GM21515 (cell line): Measurements from ENCODE around the gene LCLAT1.
"Not testable (repeated sequence)": the region's sequence is repeated elsewhere in the genome, so short reads cannot be mapped to it uniquely, and the experiment has no call there.

ENCODE experiments used
- ATAC-seq: cut with Tn5 transposase; IDR thresholded peaks from one replicate; pipeline ENCODE4 v1.9.1; 2021; ENCODE audit not compliant: unreplicated experiment

Gene LCLAT1

DNA sequence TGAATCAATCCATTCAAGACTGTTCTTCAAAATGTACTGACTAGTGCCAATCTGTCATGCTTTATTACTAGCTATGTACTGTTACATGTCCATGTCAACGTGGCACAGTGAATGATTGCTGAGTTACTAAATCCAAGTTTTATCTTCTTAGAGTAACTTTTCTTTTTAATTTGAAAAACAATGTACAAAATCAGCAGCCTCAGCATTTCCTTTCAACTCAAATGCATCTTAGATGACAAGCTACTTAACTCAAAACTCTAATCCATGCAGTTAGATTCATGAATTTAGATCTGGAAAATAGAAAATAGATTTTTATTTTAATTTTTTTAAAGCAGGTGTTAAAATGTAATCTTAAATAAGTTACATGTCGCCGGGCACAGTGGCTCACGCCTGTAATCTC, 186.0 kb downstream of the LCLAT1 start:
- no peak for ATAC-seq

DNA sequence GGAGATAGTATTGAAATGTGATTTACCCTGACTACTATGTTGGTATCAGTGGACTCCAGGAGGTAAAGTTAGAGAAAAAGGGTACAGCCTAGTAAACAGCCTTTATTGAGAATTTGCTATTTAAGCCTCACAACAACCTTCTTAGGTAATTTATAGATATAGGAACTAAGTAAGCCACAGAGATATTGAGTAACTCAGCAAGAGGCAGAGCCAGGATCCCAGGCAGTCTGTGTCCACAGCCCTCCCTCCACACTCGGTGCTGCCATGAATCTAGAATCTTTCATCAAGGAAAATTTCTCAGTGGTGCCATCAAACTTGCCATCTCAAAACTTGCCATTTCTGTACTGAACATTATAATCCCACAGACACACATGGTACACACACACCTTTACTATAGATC, 189.3 kb downstream of the LCLAT1 start:
- no peak for ATAC-seq

DNA sequence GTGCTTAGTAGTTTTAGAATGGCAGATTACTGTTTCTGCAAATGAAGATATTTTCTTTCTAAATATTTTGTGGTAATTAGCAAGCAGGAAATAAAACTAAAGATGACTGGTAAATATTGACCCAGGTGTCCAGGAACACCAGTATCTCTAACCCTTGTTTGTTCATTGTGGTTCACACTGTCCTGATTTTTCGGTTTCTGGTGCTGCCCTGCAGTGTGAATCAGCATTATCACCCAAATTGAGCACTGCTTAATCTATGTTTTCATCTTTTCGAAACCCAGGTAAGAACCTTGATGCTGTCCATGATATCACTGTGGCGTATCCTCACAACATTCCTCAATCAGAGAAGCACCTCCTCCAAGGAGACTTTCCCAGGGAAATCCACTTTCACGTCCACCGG, 192.8 kb downstream of the LCLAT1 start:
- ATAC-seq: no peak

DNA sequence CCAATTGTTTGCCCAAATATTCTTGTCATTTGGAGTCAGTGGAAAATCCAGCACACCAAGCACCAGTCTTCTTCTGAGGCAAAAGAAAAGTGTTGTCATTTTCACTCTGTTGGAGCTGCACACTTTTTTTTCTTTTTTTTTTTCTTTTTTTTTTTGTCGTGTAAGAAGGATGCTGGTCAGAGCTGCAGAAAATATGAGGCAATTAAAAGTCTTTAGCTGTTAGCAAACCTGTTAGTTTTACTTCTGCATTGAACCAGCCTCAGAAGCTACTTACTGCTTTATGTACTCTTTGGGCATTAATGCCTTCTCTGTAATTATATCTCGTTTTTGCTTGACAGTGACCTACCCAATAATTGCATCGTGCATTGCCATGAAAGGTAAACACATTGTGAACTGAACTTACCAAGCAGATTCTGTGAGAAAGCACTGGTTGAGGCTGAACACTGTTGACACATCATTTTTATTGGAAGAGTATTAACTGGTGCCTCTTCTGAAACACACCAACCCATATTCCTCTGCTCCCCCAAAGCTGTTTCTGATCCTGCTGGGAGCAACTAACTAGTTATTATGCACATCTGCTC, 194.8 kb downstream of the LCLAT1 start:
- ATAC-seq: no peak

DNA sequence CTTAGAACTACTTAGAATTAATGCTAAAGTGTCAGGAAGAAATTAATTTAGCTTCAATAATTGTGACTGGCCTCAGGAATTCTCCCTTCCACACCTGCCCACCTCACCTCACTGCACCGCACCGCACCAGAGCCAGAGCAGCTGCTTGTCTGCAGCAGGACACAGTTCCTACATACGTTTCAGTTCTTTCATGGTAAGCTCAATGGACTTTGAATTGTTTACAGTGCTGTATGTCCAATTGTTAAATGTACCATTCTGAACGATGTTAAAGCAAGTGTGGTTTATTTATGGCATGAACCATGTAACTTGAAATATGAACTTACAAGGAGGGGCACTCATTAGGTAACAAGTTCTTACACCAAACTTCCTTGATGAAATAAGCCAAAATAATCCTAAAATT, 196.0 kb downstream of the LCLAT1 start:
- not testable (repeated sequence) for ATAC-seq

GRCh38 chr2:30643674-30644073, 196.6 kb downstream of the LCLAT1 start:
- no peak for ATAC-seq

- ATAC-seq: no peak
Measured at GRCh38 chr2:30645081-30645744, 198.2 kb downstream of the LCLAT1 start.

DNA sequence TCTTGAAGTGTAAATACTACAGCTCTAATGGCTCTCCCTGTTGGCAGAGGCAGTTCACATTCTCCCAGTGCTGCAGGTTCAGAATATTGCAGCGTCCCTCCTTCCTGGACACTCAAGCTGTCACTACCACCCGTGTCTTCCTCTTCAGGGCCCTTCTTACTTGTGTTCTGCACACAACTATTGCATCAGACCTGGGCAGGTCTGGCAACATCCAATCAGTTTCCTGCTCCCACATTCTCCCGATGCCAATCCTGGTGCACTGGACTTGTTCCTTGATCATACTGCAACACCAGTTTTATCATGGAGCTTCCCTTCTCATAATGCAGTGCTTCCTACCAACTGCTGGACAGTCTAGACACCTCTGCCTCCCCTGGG, 198.7 kb downstream of the LCLAT1 start:
- no peak for ATAC-seq

- no peak for ATAC-seq
Measured at GRCh38 chr2:30647752-30648457, 200.9 kb downstream of the LCLAT1 start.

GRCh38 chr2:30649278-30649677, 202.2 kb downstream of the LCLAT1 start:
- no peak for ATAC-seq

GRCh38 chr2:30649828-30650227, 202.8 kb downstream of the LCLAT1 start:
- no peak for ATAC-seq

GRCh38 chr2:30652271-30652915, 205.3 kb downstream of the LCLAT1 start:
- no peak for ATAC-seq

DNA sequence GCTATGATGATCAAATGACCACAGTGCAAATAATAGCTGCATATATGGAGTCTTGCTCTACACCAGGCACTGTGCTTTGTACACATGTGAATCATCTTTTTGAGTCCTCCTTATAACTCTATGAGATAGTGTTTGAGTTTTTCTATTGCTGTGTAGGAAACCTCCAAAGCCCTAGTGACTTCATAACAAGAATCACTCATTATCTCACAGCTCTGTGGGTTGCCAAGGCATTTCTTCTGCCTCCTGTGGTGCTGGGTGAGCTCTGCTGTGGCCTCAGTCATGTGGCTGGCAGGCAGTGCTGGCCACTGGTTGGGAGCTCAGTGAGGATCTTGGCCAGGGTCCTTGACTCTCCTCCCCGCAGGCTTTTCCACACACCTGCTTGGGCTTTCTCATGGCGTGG, 206.8 kb downstream of the LCLAT1 start:
- ATAC-seq: no peak

- ATAC-seq: no peak
Measured at GRCh38 chr2:30654404-30654803, 207.4 kb downstream of the LCLAT1 start.

DNA sequence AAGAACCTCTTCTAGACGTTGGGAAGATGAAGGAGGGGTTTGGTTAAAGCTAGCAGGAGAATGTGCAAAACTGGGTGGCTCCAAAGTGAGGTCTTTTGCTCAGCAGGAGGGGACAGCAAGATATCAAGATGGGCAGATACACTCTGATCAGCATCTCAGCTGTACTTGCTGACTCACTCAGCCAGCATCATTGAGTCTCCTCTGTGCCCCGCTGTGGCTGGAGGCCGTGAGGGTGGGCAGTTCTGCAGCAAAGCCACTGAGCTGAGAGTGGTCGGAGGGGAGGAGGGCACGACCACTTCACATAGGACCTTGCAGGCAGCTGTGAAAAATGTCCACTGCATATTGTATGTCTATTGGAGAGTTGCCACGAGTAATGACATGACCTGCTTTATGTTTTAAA, 208.2 kb downstream of the LCLAT1 start:
- no peak for ATAC-seq

GRCh38 chr2:30655660-30656059, 208.6 kb downstream of the LCLAT1 start:
- ATAC-seq: no peak

DNA sequence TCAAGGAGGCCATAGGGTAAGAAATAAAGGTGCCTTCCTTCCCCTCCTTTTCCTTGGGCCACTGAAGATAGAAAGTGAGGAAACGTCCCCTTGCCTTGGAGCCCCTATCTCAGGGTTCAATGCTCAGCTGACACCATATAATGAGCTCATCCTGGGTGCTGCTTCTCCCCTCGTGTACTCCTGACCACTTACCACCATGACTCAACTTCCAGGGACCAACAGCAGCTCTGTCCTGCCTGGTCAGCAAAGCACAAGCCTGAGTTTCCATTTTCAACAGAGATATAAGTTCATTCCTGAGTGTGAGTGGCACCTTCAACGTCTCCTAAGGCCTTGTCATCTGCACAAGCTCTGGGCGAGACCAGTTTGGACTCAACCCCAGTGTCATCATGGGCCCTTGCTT, 209.0 kb downstream of the LCLAT1 start:
- no peak for ATAC-seq

DNA sequence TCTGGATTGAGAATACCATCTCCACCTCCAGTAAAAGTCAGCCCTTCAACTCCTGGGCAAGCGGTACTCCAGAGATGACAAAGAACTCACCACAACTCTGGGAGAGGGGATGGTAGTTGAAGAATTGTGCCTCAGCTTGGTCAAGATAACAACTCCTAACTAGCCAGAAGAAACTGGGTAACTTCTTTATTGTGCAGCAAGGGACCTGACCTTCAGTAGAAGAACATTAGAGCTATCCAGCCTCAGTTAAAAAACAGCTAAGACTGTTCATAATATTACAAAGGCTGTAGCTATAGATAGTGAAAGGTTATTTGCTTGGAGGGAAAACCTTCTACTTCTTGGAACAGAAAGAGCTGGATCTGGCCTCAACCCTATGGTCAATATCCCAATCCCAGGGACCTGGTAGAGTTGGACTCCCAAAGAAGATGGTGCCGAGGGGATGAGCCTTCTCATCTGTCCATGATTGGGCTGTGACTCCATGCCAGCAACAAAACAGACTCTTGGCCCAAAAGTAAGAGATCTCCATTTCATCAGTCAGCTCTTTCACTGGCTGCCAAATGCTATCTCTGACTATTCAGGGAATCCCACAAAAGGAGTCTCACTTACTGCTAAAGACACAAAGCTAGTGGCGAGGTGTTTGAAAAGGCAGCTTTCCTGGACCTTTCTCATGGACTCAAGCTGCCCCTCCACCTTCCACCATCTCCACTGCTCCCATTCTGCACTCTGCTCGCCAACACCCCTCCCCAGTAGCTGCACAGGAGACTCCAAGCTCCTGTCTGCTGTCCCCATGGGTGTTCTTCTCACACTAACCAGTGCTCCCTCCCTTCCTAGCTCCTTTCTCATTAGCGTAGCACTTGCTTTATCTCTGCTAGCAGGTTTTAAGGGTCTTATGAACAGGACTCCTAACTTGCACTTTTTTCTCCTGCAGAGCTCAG, 214.4 kb downstream of the LCLAT1 start:
- ATAC-seq: no peak

- no peak for ATAC-seq
Measured at GRCh38 chr2:30662268-30663131, 215.5 kb downstream of the LCLAT1 start.

GRCh38 chr2:30663321-30663720, 216.3 kb downstream of the LCLAT1 start:
- no peak for ATAC-seq
